ENCODE results near the gene RAB3C. TPM values are rescaled to one million over a fixed set of nuclear protein-coding genes. Genes with fewer than 3 reads are reported as not detected.

RAB3C gene
- total RNA-seq, 1 experiment from 2014 or later: 13.3 TPM

DNA sequence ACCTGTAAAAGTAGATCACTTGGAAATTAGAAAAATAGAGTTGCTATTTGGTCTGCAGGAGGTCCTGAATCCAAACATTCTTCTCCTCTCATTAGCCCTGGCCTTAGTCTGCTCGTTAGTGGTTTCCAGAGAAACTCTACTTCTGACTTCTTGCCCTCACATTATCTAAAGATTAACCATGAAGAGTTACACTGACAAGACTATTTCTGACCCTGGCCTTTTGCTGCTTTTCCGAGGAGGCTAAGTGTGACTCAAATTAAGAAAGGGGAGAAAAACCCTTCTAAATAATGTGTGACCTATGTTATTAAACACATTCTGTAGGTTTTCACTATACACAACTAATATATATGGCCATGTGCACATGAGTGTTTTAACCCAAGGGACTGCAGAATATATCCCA is 302.4 kb downstream of the RAB3C start:
- H3K27ac Mint-ChIP-seq: no peak overlapping the region
- ATAC-seq (no peak), DNase-seq (ENCODE audit: low spot score) (no peak)
- peaks cover 12% of the 10 kb centered on the region; the same call in 1 of the 2 replicates for H3K4me1 Mint-ChIP-seq
- H3K4me3 Mint-ChIP-seq: no peak overlapping the region
- ChIA-PET POLR2A (no interaction called here), CTCF (interaction anchor here (1.1 to 1.9 kb wide), 2 partner anchors 94 to 116 kb away, joined by 3 to 9 read pairs; no protein-coding TSS in a partner anchor)
- peaks cover 13% of the 10 kb centered on the region for H3K9me3 Mint-ChIP-seq
- no peaks in the 10 kb centered on the region for H3K36me3 Mint-ChIP-seq
- TF ChIP-seq JUN (CRISPR knock-in tag; IDR thresholded peaks at IDR 0.05) (no peak), ZNF263 (CRISPR knock-in tag; IDR thresholded peaks at IDR 0.05; ENCODE audit: low read depth) (no peak), ZNF416 (CRISPR knock-in tag; IDR thresholded peaks at IDR 0.05) (no peak), SMAD4 (CRISPR knock-in tag; IDR thresholded peaks at IDR 0.05) (no peak), ZNF138 (CRISPR knock-in tag; conservative IDR thresholded peaks at IDR 0.05) (no peak), MXD4 (CRISPR knock-in tag; IDR thresholded peaks at IDR 0.05; ENCODE audit: borderline replicate concordance) (no peak), FOXJ3 (CRISPR knock-in tag; IDR thresholded peaks at IDR 0.05; ENCODE audit: borderline replicate concordance) (no peak), NR2C2 (CRISPR knock-in tag; IDR thresholded peaks at IDR 0.05) (no peak), ESRRA (CRISPR knock-in tag; IDR thresholded peaks at IDR 0.05; ENCODE audit: borderline replicate concordance) (no peak), FOXK1 (CRISPR knock-in tag; IDR thresholded peaks at IDR 0.05) (no peak), HMGA2 (CRISPR knock-in tag; IDR thresholded peaks at IDR 0.05) (no peak), NR1H2 (CRISPR knock-in tag; IDR thresholded peaks at IDR 0.05) (no peak), GABPB1 (CRISPR knock-in tag; IDR thresholded peaks at IDR 0.05) (no peak), GTF2I (CRISPR knock-in tag; conservative IDR thresholded peaks at IDR 0.05) (no peak), JAZF1 (CRISPR knock-in tag; IDR thresholded peaks at IDR 0.05) (no peak), GRHL2 (CRISPR knock-in tag; IDR thresholded peaks at IDR 0.05; ENCODE audit: insufficient replicate concordance, severe bottlenecking) (no peak)
- TF ChIP-seq, protein P1, sequence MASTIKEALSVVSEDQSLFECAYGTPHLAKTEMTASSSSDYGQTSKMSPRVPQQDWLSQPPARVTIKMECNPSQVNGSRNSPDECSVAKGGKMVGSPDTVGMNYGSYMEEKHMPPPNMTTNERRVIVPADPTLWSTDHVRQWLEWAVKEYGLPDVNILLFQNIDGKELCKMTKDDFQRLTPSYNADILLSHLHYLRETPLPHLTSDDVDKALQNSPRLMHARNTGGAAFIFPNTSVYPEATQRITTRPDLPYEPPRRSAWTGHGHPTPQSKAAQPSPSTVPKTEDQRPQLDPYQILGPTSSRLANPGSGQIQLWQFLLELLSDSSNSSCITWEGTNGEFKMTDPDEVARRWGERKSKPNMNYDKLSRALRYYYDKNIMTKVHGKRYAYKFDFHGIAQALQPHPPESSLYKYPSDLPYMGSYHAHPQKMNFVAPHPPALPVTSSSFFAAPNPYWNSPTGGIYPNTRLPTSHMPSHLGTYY (CRISPR knock-in tag; IDR thresholded peaks at IDR 0.05): no peak
- TF ChIP-seq, protein P2, sequence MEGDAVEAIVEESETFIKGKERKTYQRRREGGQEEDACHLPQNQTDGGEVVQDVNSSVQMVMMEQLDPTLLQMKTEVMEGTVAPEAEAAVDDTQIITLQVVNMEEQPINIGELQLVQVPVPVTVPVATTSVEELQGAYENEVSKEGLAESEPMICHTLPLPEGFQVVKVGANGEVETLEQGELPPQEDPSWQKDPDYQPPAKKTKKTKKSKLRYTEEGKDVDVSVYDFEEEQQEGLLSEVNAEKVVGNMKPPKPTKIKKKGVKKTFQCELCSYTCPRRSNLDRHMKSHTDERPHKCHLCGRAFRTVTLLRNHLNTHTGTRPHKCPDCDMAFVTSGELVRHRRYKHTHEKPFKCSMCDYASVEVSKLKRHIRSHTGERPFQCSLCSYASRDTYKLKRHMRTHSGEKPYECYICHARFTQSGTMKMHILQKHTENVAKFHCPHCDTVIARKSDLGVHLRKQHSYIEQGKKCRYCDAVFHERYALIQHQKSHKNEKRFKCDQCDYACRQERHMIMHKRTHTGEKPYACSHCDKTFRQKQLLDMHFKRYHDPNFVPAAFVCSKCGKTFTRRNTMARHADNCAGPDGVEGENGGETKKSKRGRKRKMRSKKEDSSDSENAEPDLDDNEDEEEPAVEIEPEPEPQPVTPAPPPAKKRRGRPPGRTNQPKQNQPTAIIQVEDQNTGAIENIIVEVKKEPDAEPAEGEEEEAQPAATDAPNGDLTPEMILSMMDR (IDR thresholded peaks at IDR 0.05): no peak
- TF ChIP-seq, protein P3, sequence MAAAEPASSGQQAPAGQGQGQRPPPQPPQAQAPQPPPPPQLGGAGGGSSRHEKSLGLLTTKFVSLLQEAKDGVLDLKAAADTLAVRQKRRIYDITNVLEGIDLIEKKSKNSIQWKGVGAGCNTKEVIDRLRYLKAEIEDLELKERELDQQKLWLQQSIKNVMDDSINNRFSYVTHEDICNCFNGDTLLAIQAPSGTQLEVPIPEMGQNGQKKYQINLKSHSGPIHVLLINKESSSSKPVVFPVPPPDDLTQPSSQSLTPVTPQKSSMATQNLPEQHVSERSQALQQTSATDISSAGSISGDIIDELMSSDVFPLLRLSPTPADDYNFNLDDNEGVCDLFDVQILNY (CRISPR knock-in tag; IDR thresholded peaks at IDR 0.05): no peak
- TF ChIP-seq, protein P4, sequence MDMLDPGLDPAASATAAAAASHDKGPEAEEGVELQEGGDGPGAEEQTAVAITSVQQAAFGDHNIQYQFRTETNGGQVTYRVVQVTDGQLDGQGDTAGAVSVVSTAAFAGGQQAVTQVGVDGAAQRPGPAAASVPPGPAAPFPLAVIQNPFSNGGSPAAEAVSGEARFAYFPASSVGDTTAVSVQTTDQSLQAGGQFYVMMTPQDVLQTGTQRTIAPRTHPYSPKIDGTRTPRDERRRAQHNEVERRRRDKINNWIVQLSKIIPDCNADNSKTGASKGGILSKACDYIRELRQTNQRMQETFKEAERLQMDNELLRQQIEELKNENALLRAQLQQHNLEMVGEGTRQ (CRISPR knock-in tag; IDR thresholded peaks at IDR 0.05): no peak
- no peaks in the 10 kb centered on the region for H3K27me3 Mint-ChIP-seq (ENCODE audit: low read depth)

DNA sequence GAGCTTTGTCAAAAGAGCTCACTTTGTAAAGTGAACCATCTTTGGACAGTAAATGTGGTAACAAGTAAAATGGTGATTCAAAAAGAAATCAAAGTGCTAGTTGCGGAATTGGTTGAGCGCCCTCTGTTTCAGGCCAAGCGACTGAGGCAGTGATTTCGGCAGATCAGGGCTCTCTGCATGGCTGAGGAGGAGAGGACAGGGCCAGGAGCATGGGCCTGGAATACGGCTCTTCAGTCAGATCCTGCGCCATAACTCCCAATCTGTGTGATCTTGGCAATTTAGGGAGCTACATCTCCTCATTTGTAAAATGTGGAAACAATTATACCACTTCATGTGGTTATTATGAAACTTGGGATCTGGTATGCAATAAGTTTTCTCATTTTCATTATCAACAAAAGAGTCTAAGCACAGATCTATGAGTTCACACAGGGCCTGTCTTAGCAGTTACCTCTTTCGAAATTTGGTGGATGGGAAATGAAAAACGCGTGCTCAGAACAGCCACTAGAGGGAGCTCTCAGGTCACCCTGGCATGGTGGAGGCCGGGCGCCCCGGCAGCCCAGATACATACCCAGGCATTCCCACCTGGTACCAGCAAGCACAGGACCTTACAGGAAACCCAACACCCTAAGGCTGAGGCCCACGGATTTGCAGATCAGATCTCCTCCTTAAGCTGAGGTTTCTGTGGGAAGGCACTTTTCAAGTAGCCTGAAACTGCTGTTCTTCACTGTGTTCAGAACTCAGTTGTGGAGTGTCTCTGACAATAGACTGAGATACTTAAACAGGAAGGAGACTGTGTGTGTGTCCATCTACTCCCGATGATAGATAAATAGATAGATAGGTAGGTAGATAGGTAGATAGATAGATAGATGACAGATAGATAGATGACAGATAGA is 303.7 kb downstream of the RAB3C start:
- peaks cover 13% of the 10 kb centered on the region for H3K9me3 Mint-ChIP-seq
- POLR2A ChIA-PET: no interaction called here
- no peak overlapping the region for H3K4me3 Mint-ChIP-seq
- CTCF ChIA-PET: interaction anchor here (0.6 to 2.3 kb wide), 32 partner anchors 9 to 416 kb away, joined by 3 to 16 read pairs (median 4); no protein-coding TSS in a partner anchor
- no peak overlapping the region for H3K27ac Mint-ChIP-seq
- DNase-seq (ENCODE audit: low spot score): peak; percentile 67
- H3K36me3 Mint-ChIP-seq: no peaks in the 10 kb centered on the region
- ATAC-seq: peak; percentile 93
- peaks cover 20% of the 10 kb centered on the region for H3K4me1 Mint-ChIP-seq
- TF ChIP-seq, protein P2 (IDR thresholded peaks at IDR 0.05): peak; percentile 77
- no peak for TF ChIP-seq FOXK1 (CRISPR knock-in tag; IDR thresholded peaks at IDR 0.05)
- TF ChIP-seq, protein P5, sequence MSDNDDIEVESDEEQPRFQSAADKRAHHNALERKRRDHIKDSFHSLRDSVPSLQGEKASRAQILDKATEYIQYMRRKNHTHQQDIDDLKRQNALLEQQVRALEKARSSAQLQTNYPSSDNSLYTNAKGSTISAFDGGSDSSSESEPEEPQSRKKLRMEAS (CRISPR knock-in tag; IDR thresholded peaks at IDR 0.05): no peak
- peaks cover 2% of the 10 kb centered on the region; the same call in 1 of the 2 replicates for H3K27me3 Mint-ChIP-seq (ENCODE audit: low read depth)
